HepG2 (cell line): ENCODE data around the gene BARHL2. TPM values are rescaled to one million over a fixed set of nuclear protein-coding genes. Genes with fewer than 3 reads are reported as not detected.

ENCODE experiments used
- ATAC-seq: fragments of 200-7000 bp; cut with Tn5 transposase; 3 replicates; pipeline ENCODE4 v1.9.1; 2020; ENCODE audit warnings: mild to moderate bottlenecking, moderate library complexity
- BruUV-seq: library from RNA; stranded (reverse); fragments of 400-500 nt; replicated peaks from 2 replicates; lab custom pipeline; 2021; lab: Mats Ljungman, UMichigan
- CTCF ChIA-PET: fragments of 300-600 bp; formaldehyde crosslinking; extraction: SDS; loops from one replicate; lab custom pipeline; 2021; ENCODE audit warnings: low total read pairs, inconsistent platforms, low intra/inter-chr PET ratio; lab: Yijun Ruan, JAX
- POLR2A ChIA-PET: fragments of 350-600 bp; sonication (Branson Sonifier 250); formaldehyde crosslinking; loops from one replicate; lab custom pipeline; 2020; ENCODE audit warnings: antibody characterized with exemption, inconsistent platforms; lab: Yijun Ruan, JAX
- DNase-seq: peaks from one replicate; pipeline ENCODE4 v3.0.0-alpha.2; 2015; ENCODE audit warnings: low spot score
- FAIRE-seq: peaks from 3 replicates; lab custom pipeline; 2011; peaks lifted over from hg19 to GRCh38; lab: Jason Lieb, UNC
- H2AFZ ChIP-seq: one replicate; pipeline ENCODE4 v1.6.1; 2011; ENCODE audit warnings: low read length, inconsistent platforms
- H3K27ac ChIP-seq: fragments of 300-600 bp; 3 replicates; pipeline ENCODE4 v1.8.0; 2011; ENCODE audit warnings: mixed run types, mild to moderate bottlenecking, mixed read lengths, low read length, inconsistent platforms; ENCODE audit not compliant: insufficient read depth; ENCODE audit errors: extremely low read length
- H3K27me3 ChIP-seq, 2 experiments: fragments of 200-600 bp in 1 of 2; 2 replicates in 1 of 2; 3 replicates in 1 of 2; pipeline versions ENCODE4 v1.6.0 to v1.8.0; 2011; ENCODE audit warnings: low read length in 2 of 2, mild to moderate bottlenecking in 2 of 2, moderate library complexity in 2 of 2, inconsistent platforms in 1 of 2; ENCODE audit not compliant: insufficient read depth in 2 of 2, control insufficient read depth in 1 of 2
- H3K36me3 ChIP-seq, 2 experiments: fragments of 200-600 bp in 1 of 2; replicated peaks in 1 of 2; 2 replicates in 1 of 2; 3 replicates in 1 of 2; pipeline versions ENCODE4 v1.5.1 to v1.8.0; 2011; ENCODE audit warnings: low read length in 2 of 2, inconsistent platforms in 1 of 2; ENCODE audit not compliant: insufficient read depth in 2 of 2, control insufficient read depth in 1 of 2
- H3K4me1 ChIP-seq: 2 replicates; pipeline ENCODE4 v1.5.1; 2012; ENCODE audit warnings: low read length, inconsistent platforms; ENCODE audit not compliant: insufficient read depth
- H3K4me2 ChIP-seq: 2 replicates; pipeline ENCODE4 v1.6.0; 2011; ENCODE audit warnings: low read depth, low read length, inconsistent platforms
- H3K4me3 ChIP-seq, 3 experiments: fragments of 200-600 bp in 1 of 3; sonication (generic), shearing (Covaris generic) in 1 of 3; replicated peaks in 1 of 3; 2 replicates each; pipeline ENCODE4 v1.5.1; 2011 to 2016; ENCODE audit warnings: low read length in 3 of 3, inconsistent platforms in 2 of 3, low read depth in 2 of 3, mild to moderate bottlenecking in 2 of 3, control low read depth in 1 of 3, mixed read lengths in 1 of 3; ENCODE audit not compliant: insufficient read depth in 1 of 3
- H3K79me2 ChIP-seq: one replicate; pipeline ENCODE4 v1.6.1; 2011; ENCODE audit warnings: low read length, inconsistent platforms; ENCODE audit not compliant: insufficient read depth
- H3K9ac ChIP-seq: 2 replicates; pipeline ENCODE4 v1.6.0; 2011; ENCODE audit warnings: mild to moderate bottlenecking, low read depth, low read length, inconsistent platforms; ENCODE audit not compliant: insufficient read depth
- H3K9me3 ChIP-seq: 2 replicates; pipeline ENCODE4 v1.5.1; 2012; ENCODE audit warnings: mild to moderate bottlenecking, low read length
- H4K20me1 ChIP-seq: 2 replicates; pipeline ENCODE4 v1.6.0; 2011; ENCODE audit warnings: inconsistent platforms, mild to moderate bottlenecking, low read length, moderate library complexity; ENCODE audit not compliant: insufficient read depth
- ATF7-NPFF ChIP-seq: sonication (generic); formaldehyde crosslinking; IDR thresholded peaks from 2 replicates; pipeline ENCODE4 v1.8.1; 2023; ENCODE audit warnings: mild to moderate bottlenecking, low read depth, missing genetic modification reagents, moderate library complexity
- FLYWCH1 ChIP-seq: sonication (generic); formaldehyde crosslinking; IDR thresholded peaks from 2 replicates; pipeline ENCODE4 v1.8.1; 2023; ENCODE audit warnings: mild to moderate bottlenecking, missing genetic modification reagents
- HNRNPLL ChIP-seq: fragments of 200-400 bp; formaldehyde crosslinking; IDR thresholded peaks from 2 replicates; pipeline ENCODE4 v1.6.1; 2017; ENCODE audit warnings: mild to moderate bottlenecking, low read depth, low read length; ENCODE audit not compliant: poor library complexity, severe bottlenecking
- JUN ChIP-seq: sonication (generic); formaldehyde crosslinking; IDR thresholded peaks from 2 replicates; pipeline ENCODE4 v1.4.0; 2020; ENCODE audit warnings: mild to moderate bottlenecking, missing genetic modification reagents
- KLF16 ChIP-seq, 2 experiments: sonication (generic) in 1 of 2; formaldehyde crosslinking in 1 of 2; IDR thresholded peaks; 2 replicates each; pipeline versions ENCODE4 v1.6.1 to v1.8.0; 2016 to 2023; ENCODE audit warnings: missing genetic modification reagents in 2 of 2, missing compliant biosample characterization in 1 of 2
- LCORL ChIP-seq, 2 experiments: fragments of 450-650 bp in 1 of 2; sonication (generic) in 1 of 2; formaldehyde crosslinking in 1 of 2; IDR thresholded peaks; 2 replicates each; pipeline versions ENCODE4 v1.5.0 to v1.6.1; 2017 to 2020; ENCODE audit warnings: antibody characterized with exemption in 1 of 2, missing genetic modification reagents in 1 of 2
- MTA1 ChIP-seq: sonication (generic); formaldehyde crosslinking; IDR thresholded peaks from 2 replicates; pipeline ENCODE4 v1.4.0; 2020; ENCODE audit warnings: missing genetic modification reagents, mild to moderate bottlenecking, borderline replicate concordance
- PHF8 ChIP-seq: sonication (generic); formaldehyde crosslinking; IDR thresholded peaks from 2 replicates; pipeline ENCODE4 v1.5.0; 2020; ENCODE audit warnings: missing genetic modification reagents
- PRPF4 ChIP-seq: fragments of 200-400 bp; formaldehyde crosslinking; IDR thresholded peaks from 2 replicates; pipeline ENCODE4 v1.6.1; 2016; ENCODE audit warnings: low read length, low read depth; ENCODE audit not compliant: poor library complexity, severe bottlenecking
- SPEN ChIP-seq: sonication (generic); formaldehyde crosslinking; IDR thresholded peaks from 2 replicates; pipeline ENCODE4 v1.5.1; 2020; ENCODE audit warnings: low read depth, mild to moderate bottlenecking, missing genetic modification reagents
- ZNF768 ChIP-seq: sonication (generic); formaldehyde crosslinking; IDR thresholded peaks from 2 replicates; pipeline ENCODE4 v1.4.0; 2020; ENCODE audit warnings: missing genetic modification reagents
- WGBS: methylation state at CpG from one replicate; pipeline ENCODE4 v1.1.6; 2017; ENCODE audit warnings: low lambda C conversion rate; 5-methylcytosine and 5-hydroxymethylcytosine counted together
- in situ Hi-C: cut with HindIII; loops from 2 replicates; pipeline ENCODE4 v1.10.0; 2017; ENCODE audit warnings: low pct_unique_long_range_greater_than_20kb; ENCODE audit not compliant: extremely low pct_ligation_motif_present
- intact Hi-C: fragments of 100-400 bp; cut with micrococcal nuclease; formaldehyde crosslinking; loops from one replicate; pipeline ENCODE4 v1.10.0; 2022; ENCODE audit not compliant: unreplicated experiment
- polyA plus RNA-seq, 8 experiments: library from polyadenylated mRNA; depleted of rRNA in 3 of 8; stranded (reverse) in 7 of 8; unstranded in 1 of 8; fragments of >200 nt; fragmentation: Illumina TruSeq in 4 of 8; extraction: Trizol in 4 of 8; gene quantifications; 2 replicates each; pipeline versions ENCODE4 v1.2.1 to v1.2.3, GENCODE V29; 2011 to 2016; ENCODE audit warnings: low read depth in 4 of 8, missing spikeins in 1 of 8, mixed read lengths in 1 of 8; ENCODE audit not compliant: insufficient read depth in 1 of 8
- total RNA-seq, 5 experiments: library from RNA; depleted of rRNA; stranded (reverse); fragments of >200 nt; fragmentation: Illumina TruSeq; extraction: Trizol; gene quantifications; 2 replicates each; pipeline ENCODE4 v1.2.3, GENCODE V29; 2016; ENCODE audit warnings: low read depth in 1 of 5
- TF ChIP-seq, protein P1 (sequence below): sonication (generic); formaldehyde crosslinking; IDR thresholded peaks from 2 replicates; pipeline ENCODE4 v1.4.0; 2020; ENCODE audit warnings: low read depth, mild to moderate bottlenecking, missing genetic modification reagents
- TF ChIP-seq, protein P2 (sequence below): sonication (generic); formaldehyde crosslinking; IDR thresholded peaks from 2 replicates; pipeline ENCODE4 v1.8.1; 2022; ENCODE audit warnings: mild to moderate bottlenecking, missing genetic modification reagents
- TF ChIP-seq, protein P3 (sequence below): sonication (generic); formaldehyde crosslinking; IDR thresholded peaks from 2 replicates; pipeline ENCODE4 v1.5.0; 2020; ENCODE audit warnings: missing genetic modification reagents

The BARHL2 gene
- total and polyA plus RNA-seq, 2 of the 13 experiments (the other 11 are each of a cell fraction or from before 2014, with no cell fraction given): not detected

DNA sequence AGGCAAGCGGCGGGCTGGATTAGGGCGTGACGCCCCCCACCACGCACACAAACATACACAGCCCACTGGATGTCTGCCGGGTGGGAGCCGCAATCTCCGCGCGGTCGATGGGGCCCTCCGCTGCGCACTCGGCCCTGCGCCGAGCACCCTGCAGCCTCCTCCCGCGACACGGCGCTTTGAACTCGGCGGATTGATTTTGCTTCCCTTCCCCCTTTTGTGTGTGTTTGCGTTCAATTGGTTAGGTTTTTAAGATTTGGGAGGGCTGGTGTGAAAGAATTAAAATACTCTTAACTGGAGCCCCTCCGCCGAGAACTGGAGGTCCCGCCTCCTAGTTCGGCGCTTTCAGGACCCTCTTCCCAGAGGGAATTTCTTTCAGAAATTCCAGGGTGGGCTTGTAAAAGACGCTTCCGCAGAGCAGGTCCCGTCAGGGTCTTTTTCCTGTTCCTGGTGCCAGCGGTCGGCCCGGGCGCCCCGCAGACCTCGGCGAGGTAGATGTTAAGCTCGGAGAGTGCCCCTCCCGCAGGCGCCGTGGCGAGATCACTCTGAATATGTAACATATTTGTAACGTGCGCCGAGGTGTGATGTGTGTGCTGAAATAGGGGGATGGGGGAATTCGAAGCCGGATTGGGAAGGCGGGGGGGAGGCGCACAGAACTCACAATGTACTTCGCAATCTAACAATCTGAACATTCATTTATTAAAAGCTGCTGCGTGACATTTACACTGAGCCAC lies 8.0 kb upstream of the BARHL2 start:
- POLR2A ChIA-PET: no interaction called here
- H3K4me1 ChIP-seq: 0 out of 2 replicates have a peak, but pooled peaks cover 13% of the 10 kb centered on the region
- no peak for DNase-seq
- 46% methylated on average over 48 of the region's 52 CpGs for WGBS
- H3K27me3 ChIP-seq: peaks cover 4 to 51% of the 10 kb centered on the region in 2 experiments; a peak in 4 of 5 replicates
- CTCF ChIA-PET: no interaction called here
- no peak overlapping the region for H3K27ac ChIP-seq
- TF ChIP-seq MTA1 (CRISPR knock-in tag) (no peak), HNRNPLL (peak; percentile 61)
- H4K20me1 ChIP-seq: no peaks in the 10 kb centered on the region
- intact Hi-C loops (no loop called here), in situ Hi-C loops (loop anchor here (5.0 to 10.0 kb wide), 2 partner anchors 237 to 440 kb away; no protein-coding TSS in a partner anchor)
- ATAC-seq: peak; percentile 17; the same call in 2 of the 3 replicates
- H3K4me3 ChIP-seq: peak overlapping the region; percentile 41 to 61 (median 42)
- no peaks in the 10 kb centered on the region for H3K36me3 ChIP-seq
- H3K9ac ChIP-seq: no peak overlapping the region
- H3K79me2 ChIP-seq: no peaks in the 10 kb centered on the region
- peak overlapping the region; percentile 70 for H3K4me2 ChIP-seq
- no peak overlapping the region for H2AFZ ChIP-seq
- H3K9me3 ChIP-seq: no peaks in the 10 kb centered on the region
- BruUV-seq: no TSS peak
- no peak for FAIRE-seq

DNA sequence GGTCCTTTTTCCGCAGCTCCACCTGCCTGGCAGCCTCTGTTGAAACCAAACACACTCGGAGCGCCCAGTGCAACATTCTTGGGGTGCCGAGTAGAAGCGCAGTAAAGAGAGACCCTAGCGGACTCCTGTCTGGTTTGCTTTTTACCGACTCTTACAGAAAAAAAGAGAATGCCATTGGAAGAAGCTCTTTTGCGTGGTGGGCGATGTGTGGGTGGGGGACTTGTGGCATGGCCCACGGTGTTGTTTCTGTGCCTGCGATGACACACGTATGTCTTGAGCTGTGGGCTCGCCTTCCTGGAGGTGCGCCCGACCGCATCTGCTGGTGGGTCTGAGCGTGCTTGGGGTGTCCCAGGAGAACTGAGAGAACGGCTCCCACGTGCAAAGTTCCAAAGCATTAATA lies 7.3 kb upstream of the BARHL2 start:
- no peak for DNase-seq
- POLR2A ChIA-PET: no interaction called here
- ATAC-seq: no peak
- no peak overlapping the region for H3K9ac ChIP-seq
- no peak overlapping the region; the same call in 1 of the 2 replicates for H3K4me2 ChIP-seq
- BruUV-seq: no TSS peak
- H3K4me1 ChIP-seq: 0 out of 2 replicates have a peak, but pooled peaks cover 13% of the 10 kb centered on the region
- H3K36me3 ChIP-seq: no peaks in the 10 kb centered on the region
- WGBS: 48% methylated on average over 15 of the region's 19 CpGs
- no peak overlapping the region; a peak in 1 of 6 replicates for H3K4me3 ChIP-seq
- no peaks in the 10 kb centered on the region for H3K9me3 ChIP-seq
- intact Hi-C loops (no loop called here), in situ Hi-C loops (loop anchor here (5.0 to 10.0 kb wide), 2 partner anchors 238 to 440 kb away; no protein-coding TSS in a partner anchor)
- no peaks in the 10 kb centered on the region for H4K20me1 ChIP-seq
- H3K27ac ChIP-seq: no peak overlapping the region
- FAIRE-seq: no peak
- H2AFZ ChIP-seq: no peak overlapping the region
- H3K79me2 ChIP-seq: no peaks in the 10 kb centered on the region
- CTCF ChIA-PET: no interaction called here
- H3K27me3 ChIP-seq: peaks cover 9 to 58% of the 10 kb centered on the region in 2 experiments; a peak in 4 of 5 replicates
- TF ChIP-seq KLF16 (CRISPR knock-in tag; IDR thresholded peaks at IDR 0.05) (no peak), LCORL (IDR thresholded peaks at IDR 0.05) (no peak), LCORL (CRISPR knock-in tag; IDR thresholded peaks at IDR 0.05) (no peak), FLYWCH1 (CRISPR knock-in tag) (no peak), JUN (CRISPR knock-in tag) (no peak), ZNF768 (no peak), SPEN (no peak), PHF8 (no peak), PRPF4 (no peak), ATF7-NPFF (no peak)
- TF ChIP-seq, protein P1, sequence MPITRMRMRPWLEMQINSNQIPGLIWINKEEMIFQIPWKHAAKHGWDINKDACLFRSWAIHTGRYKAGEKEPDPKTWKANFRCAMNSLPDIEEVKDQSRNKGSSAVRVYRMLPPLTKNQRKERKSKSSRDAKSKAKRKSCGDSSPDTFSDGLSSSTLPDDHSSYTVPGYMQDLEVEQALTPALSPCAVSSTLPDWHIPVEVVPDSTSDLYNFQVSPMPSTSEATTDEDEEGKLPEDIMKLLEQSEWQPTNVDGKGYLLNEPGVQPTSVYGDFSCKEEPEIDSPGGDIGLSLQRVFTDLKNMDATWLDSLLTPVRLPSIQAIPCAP (CRISPR knock-in tag): no peak
- TF ChIP-seq, protein P2, sequence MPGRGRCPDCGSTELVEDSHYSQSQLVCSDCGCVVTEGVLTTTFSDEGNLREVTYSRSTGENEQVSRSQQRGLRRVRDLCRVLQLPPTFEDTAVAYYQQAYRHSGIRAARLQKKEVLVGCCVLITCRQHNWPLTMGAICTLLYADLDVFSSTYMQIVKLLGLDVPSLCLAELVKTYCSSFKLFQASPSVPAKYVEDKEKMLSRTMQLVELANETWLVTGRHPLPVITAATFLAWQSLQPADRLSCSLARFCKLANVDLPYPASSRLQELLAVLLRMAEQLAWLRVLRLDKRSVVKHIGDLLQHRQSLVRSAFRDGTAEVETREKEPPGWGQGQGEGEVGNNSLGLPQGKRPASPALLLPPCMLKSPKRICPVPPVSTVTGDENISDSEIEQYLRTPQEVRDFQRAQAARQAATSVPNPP (CRISPR knock-in tag): no peak
- TF ChIP-seq, protein P3, sequence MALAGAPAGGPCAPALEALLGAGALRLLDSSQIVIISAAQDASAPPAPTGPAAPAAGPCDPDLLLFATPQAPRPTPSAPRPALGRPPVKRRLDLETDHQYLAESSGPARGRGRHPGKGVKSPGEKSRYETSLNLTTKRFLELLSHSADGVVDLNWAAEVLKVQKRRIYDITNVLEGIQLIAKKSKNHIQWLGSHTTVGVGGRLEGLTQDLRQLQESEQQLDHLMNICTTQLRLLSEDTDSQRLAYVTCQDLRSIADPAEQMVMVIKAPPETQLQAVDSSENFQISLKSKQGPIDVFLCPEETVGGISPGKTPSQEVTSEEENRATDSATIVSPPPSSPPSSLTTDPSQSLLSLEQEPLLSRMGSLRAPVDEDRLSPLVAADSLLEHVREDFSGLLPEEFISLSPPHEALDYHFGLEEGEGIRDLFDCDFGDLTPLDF (CRISPR knock-in tag): no peak
